ENCODE measurements around the gene HEPACAM.

GRCh38 chr11:124954590-124954955 is 18.7 kb upstream of the HEPACAM start:
- TF ChIP-seq, protein P1, sequence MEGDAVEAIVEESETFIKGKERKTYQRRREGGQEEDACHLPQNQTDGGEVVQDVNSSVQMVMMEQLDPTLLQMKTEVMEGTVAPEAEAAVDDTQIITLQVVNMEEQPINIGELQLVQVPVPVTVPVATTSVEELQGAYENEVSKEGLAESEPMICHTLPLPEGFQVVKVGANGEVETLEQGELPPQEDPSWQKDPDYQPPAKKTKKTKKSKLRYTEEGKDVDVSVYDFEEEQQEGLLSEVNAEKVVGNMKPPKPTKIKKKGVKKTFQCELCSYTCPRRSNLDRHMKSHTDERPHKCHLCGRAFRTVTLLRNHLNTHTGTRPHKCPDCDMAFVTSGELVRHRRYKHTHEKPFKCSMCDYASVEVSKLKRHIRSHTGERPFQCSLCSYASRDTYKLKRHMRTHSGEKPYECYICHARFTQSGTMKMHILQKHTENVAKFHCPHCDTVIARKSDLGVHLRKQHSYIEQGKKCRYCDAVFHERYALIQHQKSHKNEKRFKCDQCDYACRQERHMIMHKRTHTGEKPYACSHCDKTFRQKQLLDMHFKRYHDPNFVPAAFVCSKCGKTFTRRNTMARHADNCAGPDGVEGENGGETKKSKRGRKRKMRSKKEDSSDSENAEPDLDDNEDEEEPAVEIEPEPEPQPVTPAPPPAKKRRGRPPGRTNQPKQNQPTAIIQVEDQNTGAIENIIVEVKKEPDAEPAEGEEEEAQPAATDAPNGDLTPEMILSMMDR (IDR thresholded peaks at IDR 0.05) = no peak
- no peak for TF ChIP-seq POLR2A (IDR thresholded peaks at IDR 0.05; ENCODE audit: low read length)
- TF ChIP-seq RARB (CRISPR knock-in tag; IDR thresholded peaks at IDR 0.05) = no peak
- no peak for TF ChIP-seq REST (IDR thresholded peaks at IDR 0.05)
- TF ChIP-seq ZFP36 (IDR thresholded peaks at IDR 0.05; ENCODE audit: borderline replicate concordance, partially characterized antibody) = no peak
- no peak for TF ChIP-seq SMC3 (IDR thresholded peaks at IDR 0.05)
- TF ChIP-seq, protein P2, sequence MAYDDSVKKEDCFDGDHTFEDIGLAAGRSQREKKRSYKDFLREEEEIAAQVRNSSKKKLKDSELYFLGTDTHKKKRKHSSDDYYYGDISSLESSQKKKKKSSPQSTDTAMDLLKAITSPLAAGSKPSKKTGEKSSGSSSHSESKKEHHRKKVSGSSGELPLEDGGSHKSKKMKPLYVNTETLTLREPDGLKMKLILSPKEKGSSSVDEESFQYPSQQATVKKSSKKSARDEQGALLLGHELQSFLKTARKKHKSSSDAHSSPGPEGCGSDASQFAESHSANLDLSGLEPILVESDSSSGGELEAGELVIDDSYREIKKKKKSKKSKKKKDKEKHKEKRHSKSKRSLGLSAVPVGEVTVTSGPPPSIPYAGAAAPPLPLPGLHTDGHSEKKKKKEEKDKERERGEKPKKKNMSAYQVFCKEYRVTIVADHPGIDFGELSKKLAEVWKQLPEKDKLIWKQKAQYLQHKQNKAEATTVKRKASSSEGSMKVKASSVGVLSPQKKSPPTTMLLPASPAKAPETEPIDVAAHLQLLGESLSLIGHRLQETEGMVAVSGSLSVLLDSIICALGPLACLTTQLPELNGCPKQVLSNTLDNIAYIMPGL (CRISPR knock-in tag; IDR thresholded peaks at IDR 0.05; ENCODE audit: borderline replicate concordance) = no peak
- no peak for TF ChIP-seq KDM1A (IDR thresholded peaks at IDR 0.05; ENCODE audit: low read depth)
- TF ChIP-seq CEBPB (IDR thresholded peaks at IDR 0.05) = no peak
- TF ChIP-seq RAD21 (conservative IDR thresholded peaks at IDR 0.05 in 1 of 2, IDR thresholded peaks at IDR 0.05 in 1 of 2) = no peak

Measured in A549 (cell line).